K562 (cell line): ENCODE data around the gene GCGR. TPM values are rescaled to one million over a fixed set of nuclear protein-coding genes. Genes with fewer than 3 reads are reported as not detected.

ENCODE experiments used
- ATAC-seq: fragments of 200-7000 bp; cut with Tn5 transposase; 3 replicates; pipeline ENCODE4 v1.9.1; 2020; ENCODE audit warnings: moderate library complexity
- BruUV-seq: library from RNA; stranded (reverse); fragments of 400-500 nt; replicated peaks from 2 replicates; lab custom pipeline; 2021; lab: Mats Ljungman, UMichigan
- CTCF ChIA-PET: fragments of 300-600 bp; formaldehyde crosslinking; extraction: SDS; loops from one replicate; lab custom pipeline; 2021; ENCODE audit warnings: low intra/inter-chr PET ratio; lab: Yijun Ruan, JAX
- POLR2A ChIA-PET: fragments of 300-600, 350-650 bp; sonication (Branson Sonifier 250); formaldehyde crosslinking; extraction: SDS; loops from one replicate; lab custom pipeline; 2021; ENCODE audit warnings: antibody characterized with exemption, inconsistent platforms; lab: Yijun Ruan, JAX
- DNase-seq, 4 experiments: peaks; one replicate each; pipeline versions ENCODE4 v3.0.0 to v3.0.0-alpha.2; 2011 to 2018; ENCODE audit warnings: low spot score in 3 of 4, mixed read lengths in 3 of 4; ENCODE audit errors: extremely low read depth in 1 of 4
- FAIRE-seq: peaks from 2 replicates; lab custom pipeline; 2011; peaks lifted over from hg19 to GRCh38; lab: Jason Lieb, UNC
- H2AFZ ChIP-seq: 2 replicates; pipeline ENCODE4 v1.6.0; 2011; ENCODE audit warnings: low read depth, low read length, control low read depth, inconsistent platforms
- H3K27ac ChIP-seq: fragments of 200-600 bp; 3 replicates; pipeline ENCODE4 v1.8.0; 2011; ENCODE audit warnings: low read depth, mild to moderate bottlenecking, control low read depth, inconsistent platforms, low read length, moderate library complexity, mixed read lengths; ENCODE audit errors: extremely low read depth
- H3K27me3 ChIP-seq, 2 experiments: fragments of 300-600 bp in 1 of 2; 2 replicates in 1 of 2; 3 replicates in 1 of 2; pipeline versions ENCODE4 v1.6.0 to v1.8.0; 2011; ENCODE audit warnings: inconsistent platforms in 2 of 2, low read length in 2 of 2, mild to moderate bottlenecking in 1 of 2, mixed read lengths in 1 of 2, moderate library complexity in 1 of 2; ENCODE audit not compliant: control insufficient read depth in 2 of 2, insufficient read depth in 2 of 2
- H3K36me3 ChIP-seq: fragments of 300-600 bp; 3 replicates; pipeline ENCODE4 v1.8.0; 2011; ENCODE audit warnings: mild to moderate bottlenecking, low read length, inconsistent platforms; ENCODE audit not compliant: control insufficient read depth, insufficient read depth
- H3K4me1 ChIP-seq, 2 experiments: fragments of 200-600 bp in 1 of 2; replicated peaks in 1 of 2; 2 replicates in 1 of 2; 3 replicates in 1 of 2; pipeline versions ENCODE4 v1.5.1 to v1.8.0; 2011; ENCODE audit warnings: inconsistent platforms in 2 of 2, low read length in 2 of 2, mild to moderate bottlenecking in 1 of 2, mixed read lengths in 1 of 2, moderate library complexity in 1 of 2; ENCODE audit not compliant: control insufficient read depth in 2 of 2, insufficient read depth in 2 of 2
- H3K4me2 ChIP-seq: 2 replicates; pipeline ENCODE4 v1.6.1; 2011; ENCODE audit warnings: low read length, control low read depth, inconsistent platforms, mixed read lengths; ENCODE audit not compliant: insufficient read depth
- H3K4me3 ChIP-seq: fragments of 200-600 bp; sonication (generic), shearing (Covaris generic); 2 replicates; pipeline ENCODE4 v1.5.1; 2016; ENCODE audit warnings: control low read depth, inconsistent platforms
- H3K79me2 ChIP-seq: fragments of 200-600 bp; 3 replicates; pipeline ENCODE4 v1.8.0; 2011; ENCODE audit warnings: low read length, inconsistent platforms; ENCODE audit not compliant: control insufficient read depth, insufficient read depth
- H3K9ac ChIP-seq, 2 experiments: 2 replicates each; pipeline versions ENCODE4 v1.6.0 to v1.6.1; 2011; ENCODE audit warnings: low read depth in 2 of 2, low read length in 2 of 2, control low read depth in 1 of 2, inconsistent platforms in 1 of 2, mild to moderate bottlenecking in 1 of 2, mixed read lengths in 1 of 2; ENCODE audit not compliant: insufficient read depth in 1 of 2
- H3K9me1 ChIP-seq: one replicate; pipeline ENCODE4 v1.6.0; 2011; ENCODE audit warnings: inconsistent platforms, mild to moderate bottlenecking, low read length, moderate library complexity; ENCODE audit not compliant: control insufficient read depth, insufficient read depth
- H3K9me3 ChIP-seq: replicated peaks from 2 replicates; pipeline ENCODE4 v1.5.1; 2011; ENCODE audit warnings: low read depth, low read length, inconsistent platforms; ENCODE audit not compliant: control insufficient read depth, insufficient read depth
- H4K20me1 ChIP-seq: replicated peaks from 2 replicates; pipeline ENCODE4 v1.6.1; 2011; ENCODE audit warnings: low read length, inconsistent platforms, mixed read lengths; ENCODE audit not compliant: control insufficient read depth, insufficient read depth
- BHLHE40 ChIP-seq: IDR thresholded peaks from 2 replicates; pipeline ENCODE4 v1.6.1; 2011; ENCODE audit warnings: low read length, improper control_type of control experiment
- FIP1L1 ChIP-seq: fragments of 200-400 bp; formaldehyde crosslinking; IDR thresholded peaks from 2 replicates; pipeline ENCODE4 v1.6.1; 2018; ENCODE audit warnings: mild to moderate bottlenecking, low read depth, low read length; ENCODE audit not compliant: poor library complexity, severe bottlenecking
- FUS ChIP-seq: fragments of 200-400 bp; formaldehyde crosslinking; optimal IDR thresholded peaks from 2 replicates; pipeline ENCODE3; 2017; ENCODE audit warnings: low read depth, low read length
- MBD2 ChIP-seq: sonication (generic); IDR thresholded peaks from 2 replicates; pipeline ENCODE4 v1.6.1; 2016; ENCODE audit warnings: low read depth, borderline replicate concordance
- NEUROD1 ChIP-seq: fragments of 150-350 bp; IDR thresholded peaks from 2 replicates; pipeline ENCODE4 v1.6.1; 2014; ENCODE audit warnings: borderline replicate concordance, low read length, low read depth; ENCODE audit not compliant: partially characterized antibody
- POLR2A ChIP-seq: fragments of 450-650 bp; conservative IDR thresholded peaks from 2 replicates; pipeline ENCODE4 v1.6.1; 2016
- POLR2B ChIP-seq: fragments of 450-650 bp; IDR thresholded peaks from 2 replicates; pipeline ENCODE4 v1.6.1; 2018; ENCODE audit warnings: low read depth; ENCODE audit not compliant: partially characterized antibody
- POLR2G ChIP-seq: fragments of 200-400 bp; formaldehyde crosslinking; IDR thresholded peaks from 2 replicates; pipeline ENCODE4 v1.6.1; 2017; ENCODE audit warnings: low read depth, mild to moderate bottlenecking, antibody characterized with exemption, low read length, moderate library complexity
- PTRF ChIP-seq: fragments of 450-650 bp; IDR thresholded peaks from 2 replicates; pipeline ENCODE4 v1.6.1; 2016; ENCODE audit warnings: mild to moderate bottlenecking, missing genetic modification characterization, missing compliant biosample characterization
- RBFOX2 ChIP-seq: fragments of 200-400 bp; formaldehyde crosslinking; IDR thresholded peaks from 2 replicates; pipeline ENCODE4 v1.6.1; 2017; ENCODE audit warnings: low read depth, mild to moderate bottlenecking, low read length, moderate library complexity
- RBM22 ChIP-seq: fragments of 200-400 bp; formaldehyde crosslinking; IDR thresholded peaks from 2 replicates; pipeline ENCODE4 v1.6.1; 2018; ENCODE audit warnings: low read length, low read depth; ENCODE audit not compliant: poor library complexity, severe bottlenecking
- SUPT5H ChIP-seq: fragments of 450-650 bp; IDR thresholded peaks from 2 replicates; pipeline ENCODE4 v1.6.1; 2016
- TCFL5 ChIP-seq: fragments of 250-450 bp; sonication (Bioruptor Pico); conservative IDR thresholded peaks from 2 replicates; pipeline ENCODE4 v1.6.1; 2021; ENCODE audit warnings: mild to moderate bottlenecking, moderate library complexity, matching md5 sums
- ZKSCAN8 ChIP-seq: fragments of 200-800 bp; sonication (Bioruptor generic); IDR thresholded peaks from 2 replicates; pipeline ENCODE4 v1.6.1; 2016; ENCODE audit warnings: missing genetic modification characterization, missing compliant biosample characterization
- ZNF3 ChIP-seq: fragments of 250-450 bp; sonication (Bioruptor Pico); IDR thresholded peaks from 2 replicates; pipeline ENCODE4 v1.5.0; 2021; ENCODE audit warnings: mild to moderate bottlenecking, moderate library complexity
- ZZZ3 ChIP-seq: fragments of 450-650 bp; IDR thresholded peaks from 2 replicates; pipeline ENCODE4 v1.6.1; 2016; ENCODE audit warnings: antibody characterized with exemption, mild to moderate bottlenecking, moderate library complexity
- WGBS: fragments of 100-300 bp; shearing (Covaris generic); methylation state at CpG from one replicate; pipeline ENCODE4 v1.1.6; 2016; ENCODE audit warnings: low coverage, mixed read lengths; ENCODE audit not compliant: insufficient coverage; ENCODE audit errors: missing lambda C conversion rate; 5-methylcytosine and 5-hydroxymethylcytosine counted together
- in situ Hi-C: fragments of 300-500 bp; cut with MboI; formaldehyde crosslinking; loops from 4 replicates; pipeline ENCODE4 v1.15.0; 2018; ENCODE audit warnings: inconsistent platforms, mixed read lengths
- intact Hi-C: fragments of 100-400 bp; cut with micrococcal nuclease; formaldehyde crosslinking; loops from 2 replicates; pipeline ENCODE4 v1.14.2; 2022
- polyA plus RNA-seq, 8 experiments: library from polyadenylated mRNA; depleted of rRNA in 4 of 8; stranded (reverse) in 5 of 8; unstranded in 3 of 8; fragments of >200 nt; fragmentation: Nextera tagmentation in 2 of 8; fragmentation: Illumina TruSeq in 1 of 8; extraction: Ambion mirVana in 2 of 8; extraction: Trizol in 1 of 8; gene quantifications; 2 replicates each; pipeline versions ENCODE4 v1.2.1 to v1.2.3, GENCODE V29; 2011 to 2014; ENCODE audit warnings: inconsistent platforms in 1 of 8, missing spikeins in 1 of 8
- total RNA-seq, 7 experiments: library from RNA; depleted of rRNA in 6 of 7; stranded (reverse); fragments of >200 nt in 6 of 7; fragmentation: Illumina TruSeq in 2 of 7; extraction: Trizol in 2 of 7; gene quantifications; 2 replicates each; pipeline versions ENCODE4 v1.2.1 to v1.2.3, GENCODE V29; 2011 to 2021; ENCODE audit warnings: low replicate concordance in 1 of 7

The GCGR gene
- total and polyA plus RNA-seq, 9 of the 15 experiments (the other 6 are each of a cell fraction or from before 2014, with no cell fraction given) = not detected

DNA sequence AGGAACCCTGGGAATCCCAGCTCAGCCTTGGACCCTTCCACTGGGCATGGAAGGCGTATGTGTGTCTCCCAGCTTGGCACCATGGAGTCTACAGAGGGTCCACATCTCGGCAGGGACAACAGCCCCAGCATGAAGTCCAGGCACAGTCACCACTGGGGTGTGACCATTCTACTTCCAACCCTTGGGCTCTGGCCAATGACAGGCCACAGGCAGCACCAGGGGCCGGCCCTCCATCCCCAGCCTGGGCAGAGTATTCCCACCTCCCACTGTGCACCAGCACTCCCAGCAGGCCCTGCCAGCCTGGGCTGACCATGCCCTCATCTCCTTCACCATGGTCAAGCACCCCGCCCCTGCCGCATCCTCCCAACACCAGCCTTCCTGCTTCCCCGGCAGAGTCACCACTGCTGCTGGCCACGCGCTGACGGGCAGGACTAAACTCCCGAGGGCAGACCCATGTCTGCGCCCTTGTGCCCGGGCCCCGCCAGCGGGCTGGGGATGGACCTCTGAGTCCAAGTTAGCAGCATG lies 40.4 kb downstream of the GCGR start:
- Histone ChIP-seq H3K36me3 (peaks cover 63% of the 10 kb centered on the region; the same call in 2 of the 3 replicates), H3K27ac (no peak overlapping the region), H4K20me1 (peaks cover 13% of the 10 kb centered on the region), H2AFZ (no peak overlapping the region), H3K4me3 (no peak overlapping the region), H3K9me1 (no peaks in the 10 kb centered on the region), H3K4me2 (no peak overlapping the region), H3K4me1 (peaks cover 0 to 45% of the 10 kb centered on the region in 2 experiments; a peak in 2 of 5 replicates), H3K9me3 (no peaks in the 10 kb centered on the region), H3K79me2 (no peaks in the 10 kb centered on the region), H3K27me3 (no peaks in the 10 kb centered on the region), H3K9ac (no peak overlapping the region; a peak in 1 of 4 replicates)
- WGBS = 96% methylated on average over 12 of the region's 14 CpGs
- ChIA-PET CTCF (no interaction called here), POLR2A (interaction anchor here (0.9 to 8.0 kb wide), 8 partner anchors 9 to 25 kb away, joined by 3 to 85 read pairs (median 8); partner anchors contain the start of genes MCRIP1 and P4HB)
- DNase-seq (no peak), FAIRE-seq (no peak), ATAC-seq (no peak)
- in situ Hi-C loops (no loop called here), intact Hi-C loops (no loop called here)
- peak; percentile 64 for TF ChIP-seq RBFOX2
- TF ChIP-seq ZZZ3 = no peak
- TF ChIP-seq BHLHE40 = no peak
- TF ChIP-seq FIP1L1 = peak; percentile 25
- no peak for TF ChIP-seq PTRF (tag)
- TF ChIP-seq POLR2B = peak; percentile 3
- peak; percentile 43; the same call in 1 of the 2 replicates for TF ChIP-seq POLR2A
- TF ChIP-seq ZNF3 (CRISPR knock-in tag) = no peak
- TF ChIP-seq FUS = no peak
- peak; percentile 73 for TF ChIP-seq POLR2G
- no peak for TF ChIP-seq NEUROD1
- no peak for TF ChIP-seq TCFL5 (CRISPR knock-in tag)
- peak; percentile 76 for TF ChIP-seq RBM22
- no peak for TF ChIP-seq ZKSCAN8
- TF ChIP-seq MBD2 = no peak
- TF ChIP-seq SUPT5H = peak; percentile 35
- BruUV-seq = no TSS peak
